ENCODE data around the gene OPRL1. TPM values are rescaled to one million over a fixed set of nuclear protein-coding genes. Genes with fewer than 3 reads are reported as not detected.

Gene OPRL1
- total and polyA plus RNA-seq, 2 of the 8 experiments (the other 6 are each of a cell fraction or from before 2014, with no cell fraction given) = 0.63 to 0.98 TPM

- no peak overlapping the region for H4K91ac ChIP-seq (replicated peaks; ENCODE audit: insufficient read length, low read length)
- H2BK120ac ChIP-seq (replicated peaks; ENCODE audit: low read depth, low read length) = no peak overlapping the region
- no peak overlapping the region for H3K4me3 ChIP-seq (ENCODE audit: extremely low read depth in 1 of 4, insufficient read depth in 2 of 4, low read depth in 3 of 4, low read length in 4 of 4)
- no peak for FAIRE-seq
- 87% methylated on average over 5 of the region's 5 CpGs; no CpG with 5 or more reads in 1 of the 2 experiments for WGBS, 2 experiments (ENCODE audit: extremely low coverage in 1 of 2, insufficient coverage in 1 of 2, insufficient read length in 1 of 2, insufficient replicate concordance in 2 of 2, low coverage in 1 of 2, low lambda C conversion rate in 2 of 2, missing lambda C conversion rate in 1 of 2)
- H3K79me2 ChIP-seq (ENCODE audit: control insufficient read depth in 1 of 2, insufficient read depth in 2 of 2, low read length in 2 of 2) = no peaks in the 10 kb centered on the region
- no peak overlapping the region for H3K4me2 ChIP-seq (ENCODE audit: insufficient read depth in 1 of 2, low read depth in 2 of 2, low read length in 2 of 2)
- POLR2A ChIA-PET (ENCODE audit: partially characterized antibody) = no interaction called here
- no peaks in the 10 kb centered on the region; a peak in 1 of 8 replicates for H3K36me3 ChIP-seq (ENCODE audit: control insufficient read depth in 2 of 4, insufficient read depth in 4 of 4, low read length in 3 of 4)
- no peak overlapping the region for H2BK15ac ChIP-seq (ENCODE audit: low read length)
- no peak overlapping the region for H2AK5ac ChIP-seq (ENCODE audit: low read depth, low read length)
- peaks cover 4% of the 10 kb centered on the region; the same call in 1 of the 2 replicates for H3K23me2 ChIP-seq (ENCODE audit: low read depth, low read length)
- no peak overlapping the region for H2BK5ac ChIP-seq (ENCODE audit: low read depth, low read length)
- no peak overlapping the region for H3K9ac ChIP-seq (replicated peaks in 1 of 4; ENCODE audit: extremely low read depth in 1 of 4, low read depth in 3 of 4, low read length in 3 of 4)
- no peak overlapping the region for H2BK12ac ChIP-seq (ENCODE audit: low read depth, low read length)
- H3K27ac ChIP-seq (ENCODE audit: low read depth, low read length) = no peak overlapping the region
- H3K4me1 ChIP-seq (replicated peaks in 1 of 4; ENCODE audit: control insufficient read depth in 3 of 4, insufficient read depth in 4 of 4, low read length in 3 of 4) = peaks cover 0 to 17% (median 9%) of the 10 kb centered on the region in 4 experiments; a peak in 5 of 7 replicates
- no peak overlapping the region for H2BK20ac ChIP-seq (ENCODE audit: low read length)
- no peaks in the 10 kb centered on the region for H3K79me1 ChIP-seq (ENCODE audit: low read depth, low read length)
- no peak overlapping the region for H3K56ac ChIP-seq (replicated peaks; ENCODE audit: insufficient read length, low read depth, low read length)
- no peak overlapping the region for H4K5ac ChIP-seq (ENCODE audit: insufficient read length, low read depth, low read length)
- no peak overlapping the region for H3K18ac ChIP-seq (ENCODE audit: extremely low read depth, low read length)
- no peak overlapping the region for H4K8ac ChIP-seq (ENCODE audit: extremely low read depth, insufficient read depth, low read length)
- H2AFZ ChIP-seq (ENCODE audit: low read length) = no peak overlapping the region
- H3K27me3 ChIP-seq (replicated peaks in 1 of 4; ENCODE audit: control insufficient read depth in 3 of 4, extremely low read depth in 1 of 4, insufficient read depth in 3 of 4, low read length in 3 of 4) = no peaks in the 10 kb centered on the region
- no peak for DNase-seq (ENCODE audit: low read depth in 1 of 2, low spot score in 2 of 2)
- H3K14ac ChIP-seq (ENCODE audit: insufficient read length) = no peak overlapping the region
- peaks cover 19 to 21% of the 10 kb centered on the region in 2 experiments for H3K9me3 ChIP-seq (ENCODE audit: insufficient read depth in 2 of 2, low read depth in 1 of 2, low read length in 1 of 2)
- peaks cover 0 to 6% of the 10 kb centered on the region in 2 experiments for H4K20me1 ChIP-seq (replicated peaks in 1 of 2; ENCODE audit: control insufficient read depth in 1 of 2, insufficient read depth in 2 of 2, low read length in 2 of 2)
- H3K4ac ChIP-seq (replicated peaks; ENCODE audit: insufficient read length, low read depth, low read length) = no peak overlapping the region
- no peak overlapping the region for H3K23ac ChIP-seq (ENCODE audit: insufficient read length)
- CTCF ChIA-PET (ENCODE audit: partially characterized antibody) = interaction anchor here (1.0 to 1.4 kb wide), 5 partner anchors 21 to 100 kb away, joined by 3 to 6 read pairs (median 3); partner anchors contain the start of gene LKAAEAR1
- TF ChIP-seq TBP (IDR thresholded peaks at IDR 0.05; ENCODE audit: low read depth, low read length) = no peak
- TF ChIP-seq POLR2AphosphoS5 (IDR thresholded peaks at IDR 0.05; ENCODE audit: low read depth, low read length) = no peak
- no peak for TF ChIP-seq HDAC6 (IDR thresholded peaks at IDR 0.05; ENCODE audit: low read depth, low read length)
- no peak for TF ChIP-seq EZH2 (IDR thresholded peaks at IDR 0.05; ENCODE audit: low read depth, low read length, severe bottlenecking)
- TF ChIP-seq, protein P1, sequence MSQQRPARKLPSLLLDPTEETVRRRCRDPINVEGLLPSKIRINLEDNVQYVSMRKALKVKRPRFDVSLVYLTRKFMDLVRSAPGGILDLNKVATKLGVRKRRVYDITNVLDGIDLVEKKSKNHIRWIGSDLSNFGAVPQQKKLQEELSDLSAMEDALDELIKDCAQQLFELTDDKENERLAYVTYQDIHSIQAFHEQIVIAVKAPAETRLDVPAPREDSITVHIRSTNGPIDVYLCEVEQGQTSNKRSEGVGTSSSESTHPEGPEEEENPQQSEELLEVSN (IDR thresholded peaks at IDR 0.05) = no peak
- TF ChIP-seq PHF8 (conservative IDR thresholded peaks at IDR 0.05; ENCODE audit: low read depth, low read length) = no peak
- no peak for TF ChIP-seq ZNF274 (IDR thresholded peaks at IDR 0.05; ENCODE audit: borderline replicate concordance, extremely low read depth, low read length)
- TF ChIP-seq JUN (IDR thresholded peaks at IDR 0.05; ENCODE audit: low read depth, low read length) = no peak
- TF ChIP-seq SP4 (IDR thresholded peaks at IDR 0.05; ENCODE audit: low read length) = no peak
- TF ChIP-seq TAF1 (IDR thresholded peaks at IDR 0.05; ENCODE audit: low read depth, low read length) = no peak
- TF ChIP-seq SIN3A (conservative IDR thresholded peaks at IDR 0.05 in 1 of 2, IDR thresholded peaks at IDR 0.05 in 1 of 2; ENCODE audit: low read depth in 1 of 2, low read length in 2 of 2) = no peak
- TF ChIP-seq MAFK (IDR thresholded peaks at IDR 0.05; ENCODE audit: low read depth, low read length) = no peak
- TF ChIP-seq RBBP5 (IDR thresholded peaks at IDR 0.05; ENCODE audit: borderline replicate concordance, low read depth, low read length) = no peak
- TF ChIP-seq CBX5 (IDR thresholded peaks at IDR 0.05; ENCODE audit: low read depth, low read length) = no peak
These were observed 68.7 kb downstream of the OPRL1 start for GRCh38 chr20:64148581-64148980.
